ENCODE measurements around the gene UQCRC1.

Gene UQCRC1

GRCh38 chr3:48609088-48610005 lies at the start of gene UQCRC1:
UQCRC1 (minus strand) TSS chr3:48609646; CDS start chr3:48609620, 26 bp downstream.
- DNase-seq: peak; percentile 92

DNA sequence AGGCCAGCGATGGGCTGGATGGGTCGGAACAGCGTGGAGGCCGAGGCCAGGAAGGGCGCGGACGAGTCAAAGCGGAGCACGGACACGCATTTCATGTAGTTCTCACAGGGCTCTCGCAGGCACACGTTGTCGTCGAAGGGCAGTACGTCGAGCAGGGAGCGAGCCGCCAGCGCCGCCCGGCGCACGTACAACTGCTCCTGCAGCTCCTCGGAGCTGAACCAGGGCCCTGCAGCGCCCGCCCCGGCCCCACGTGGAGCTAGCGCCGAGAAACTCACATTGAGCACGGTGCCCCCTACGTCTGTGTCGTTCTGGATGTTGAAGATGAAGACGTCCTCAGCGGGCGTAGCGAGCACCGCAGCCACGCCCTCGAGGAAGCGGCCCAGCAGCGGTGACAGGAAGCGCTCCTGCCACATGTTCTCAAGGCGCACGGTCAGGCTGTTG lies 47.4 kb upstream of the UQCRC1 start:
- DNase-seq: no peak

GRCh38 chr3:48656061-48656840 lies 46.8 kb upstream of the UQCRC1 start:
- DNase-seq: peak; percentile 91

DNA sequence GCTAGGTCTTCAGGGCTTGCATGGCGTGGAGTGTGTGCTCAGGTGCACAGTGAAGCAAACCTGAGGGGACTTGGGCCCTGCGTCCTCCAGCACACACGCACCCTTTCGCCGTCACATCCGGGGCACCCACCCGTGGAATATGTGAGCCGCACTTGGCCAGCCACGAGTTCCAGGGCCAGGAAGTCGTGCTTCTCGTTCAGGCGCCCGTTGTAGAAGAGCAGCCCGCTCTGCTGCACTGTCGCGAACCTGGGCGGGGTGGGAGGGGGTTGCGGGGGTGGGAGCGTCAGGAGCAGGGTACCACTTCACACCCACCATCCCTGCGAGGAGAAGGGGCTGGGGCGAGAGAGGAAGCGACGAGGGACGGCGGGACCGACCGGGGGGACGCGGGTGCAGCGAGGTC lies 46.2 kb upstream of the UQCRC1 start:
- no peak for DNase-seq

GRCh38 chr3:48655063-48655462 lies 45.6 kb upstream of the UQCRC1 start:
- DNase-seq: no peak

DNA sequence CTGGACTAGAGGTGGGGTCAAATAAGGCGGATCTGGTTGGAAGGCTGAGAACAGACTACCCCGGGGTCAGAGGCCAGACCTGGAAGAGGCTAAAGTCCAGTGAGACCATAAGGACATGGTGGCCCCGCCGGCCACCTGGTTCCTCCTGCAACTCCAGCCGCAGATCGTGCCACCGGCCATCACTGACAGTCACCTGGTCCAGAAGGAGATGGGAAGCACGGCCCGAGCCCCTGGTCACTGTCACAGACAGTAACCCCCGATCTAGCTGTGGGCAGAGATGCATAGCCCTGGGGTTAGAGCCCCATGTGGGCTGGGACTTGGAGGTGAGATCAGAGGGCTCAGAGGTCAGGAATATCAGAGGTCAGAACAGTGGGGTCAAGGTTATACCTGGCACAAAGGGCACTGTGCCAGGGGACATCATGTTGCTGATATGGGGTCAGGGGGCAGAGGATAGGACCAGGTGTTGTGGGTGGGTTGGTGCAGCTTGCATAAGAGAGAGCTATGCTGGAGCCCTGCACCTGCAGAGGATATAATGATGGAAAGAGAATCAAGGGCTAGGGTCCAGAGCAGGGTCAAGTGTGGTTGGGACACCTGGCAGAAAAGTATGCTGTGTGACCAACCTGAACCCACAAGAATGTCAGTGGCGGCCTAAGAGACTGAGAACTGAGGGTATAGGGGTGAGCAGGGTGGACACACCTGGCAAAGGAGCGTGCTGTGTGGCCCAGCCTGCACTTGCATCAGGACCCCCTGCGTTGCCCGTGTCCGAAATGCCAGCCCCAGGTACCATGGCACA lies 43.7 kb upstream of the UQCRC1 start:
- no peak for DNase-seq

DNA sequence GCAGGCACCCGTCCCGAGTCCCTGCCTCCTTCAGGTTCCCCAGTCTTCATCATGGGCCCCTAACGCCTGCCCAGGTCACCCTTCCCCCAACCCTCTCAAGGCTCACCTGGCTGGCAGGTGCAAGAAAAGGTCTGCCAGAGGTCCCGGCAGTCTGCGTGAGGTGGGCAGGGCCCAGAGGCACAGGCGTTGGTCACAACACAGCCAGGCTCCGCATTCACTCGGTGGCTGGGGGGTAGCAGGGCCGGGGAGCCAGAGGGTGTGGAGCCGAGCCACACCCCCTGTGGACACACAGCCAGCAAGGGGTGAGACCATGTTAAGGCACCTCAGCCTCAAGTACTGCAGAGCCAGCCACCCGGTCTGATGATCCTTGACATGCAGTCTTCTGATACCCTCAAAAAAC lies 42.3 kb upstream of the UQCRC1 start:
- DNase-seq: no peak

GRCh38 chr3:48650723-48651122 lies 41.3 kb upstream of the UQCRC1 start:
- no peak for DNase-seq

DNA sequence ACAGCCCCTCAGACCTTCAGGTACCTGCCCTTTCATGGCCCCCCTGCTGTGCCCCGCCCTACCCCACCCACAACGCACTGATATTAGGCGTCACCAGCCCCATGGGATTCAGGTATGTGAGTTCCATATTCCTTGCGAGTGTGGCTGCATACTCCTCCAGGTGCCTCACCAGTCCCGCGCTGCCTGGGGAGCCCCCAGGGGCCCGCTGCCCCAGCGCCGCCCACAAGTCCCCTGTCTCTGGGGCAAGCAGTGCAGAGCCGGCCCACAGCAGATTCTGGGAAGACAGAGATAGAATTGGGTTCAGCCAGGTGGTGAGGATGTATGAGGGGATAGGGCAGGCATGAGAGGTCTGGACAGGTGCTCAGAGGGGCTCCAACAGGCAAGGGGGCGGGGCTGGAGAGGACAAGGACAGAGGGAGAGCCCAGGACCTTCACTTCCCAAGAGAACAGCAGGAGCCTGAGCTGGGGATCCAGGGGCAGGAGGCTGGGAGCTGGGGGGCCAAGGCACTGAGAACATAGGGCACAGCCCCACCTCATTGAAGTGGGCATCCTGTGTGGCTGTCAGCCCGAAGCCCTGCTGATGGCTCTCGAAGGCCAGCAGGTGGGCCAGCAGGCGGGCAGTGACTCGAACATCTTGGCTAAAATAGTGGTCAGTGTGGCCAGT lies 38.9 kb upstream of the UQCRC1 start:
- DNase-seq: no peak

DNA sequence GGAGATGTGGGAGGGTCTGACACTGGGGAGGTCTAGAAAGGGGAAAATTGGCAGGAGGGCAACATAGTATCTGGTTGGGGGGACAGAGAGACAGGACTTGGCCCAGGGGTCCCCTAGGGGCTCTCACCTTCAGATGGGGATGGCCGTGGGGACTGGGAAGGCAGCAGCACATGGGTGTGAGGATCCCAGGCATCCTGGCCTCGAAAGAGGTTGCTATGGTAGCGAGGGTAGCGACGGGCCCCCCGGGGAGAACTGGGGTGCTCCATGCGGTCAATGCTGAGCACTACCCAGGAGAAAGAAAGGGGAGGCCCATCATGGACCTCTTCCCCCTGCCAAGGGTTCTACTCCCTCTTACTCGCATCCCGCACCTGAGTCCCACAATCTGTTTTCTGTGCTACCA lies 38.3 kb upstream of the UQCRC1 start:
- no peak for DNase-seq

- DNase-seq: no peak
These were observed 35.7 kb upstream of the UQCRC1 start for GRCh38 chr3:48644898-48645760.

DNA sequence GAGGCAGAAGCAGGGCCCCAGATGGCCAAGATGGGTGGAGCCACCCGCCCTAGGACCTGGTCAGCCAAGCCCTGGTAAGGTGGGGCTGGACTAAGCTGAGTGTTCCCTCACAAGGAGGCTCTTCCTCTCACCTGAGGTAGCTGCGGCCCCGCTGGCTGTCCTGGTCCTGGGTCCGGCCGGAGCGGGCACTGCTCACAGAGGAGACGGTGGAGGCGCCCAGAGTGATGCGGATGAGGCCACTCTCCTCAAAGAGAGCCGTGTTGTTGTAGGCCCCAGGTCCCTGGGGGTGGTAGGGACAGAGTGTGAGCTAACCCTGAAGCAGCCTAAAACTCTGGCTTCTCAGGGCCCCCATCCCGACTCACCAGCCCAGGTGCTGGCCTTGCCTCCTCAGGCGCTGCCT lies 33.2 kb upstream of the UQCRC1 start:
- DNase-seq: no peak

DNA sequence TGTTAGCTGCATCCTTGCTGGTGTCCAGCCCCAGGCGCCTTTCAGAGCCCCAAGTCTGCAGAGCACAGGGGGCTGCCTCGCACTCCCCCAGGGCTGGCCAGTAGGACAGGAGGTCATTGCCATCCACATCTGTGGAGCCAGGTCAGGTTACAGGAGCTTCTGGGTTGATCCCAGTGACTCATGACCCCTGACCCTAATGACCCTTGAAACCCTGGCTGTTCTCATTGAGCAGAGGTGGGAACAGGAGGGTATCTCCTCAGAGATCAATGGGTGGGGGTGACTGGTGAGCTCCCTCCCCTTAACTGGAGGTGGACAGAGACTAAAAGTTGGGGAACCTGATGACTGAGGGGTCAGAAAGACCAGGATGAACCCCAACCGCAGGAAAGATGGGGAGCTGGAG lies 31.9 kb upstream of the UQCRC1 start:
- DNase-seq: no peak

- no peak for DNase-seq
These were observed 30.6 kb upstream of the UQCRC1 start for GRCh38 chr3:48639944-48640606.

DNA sequence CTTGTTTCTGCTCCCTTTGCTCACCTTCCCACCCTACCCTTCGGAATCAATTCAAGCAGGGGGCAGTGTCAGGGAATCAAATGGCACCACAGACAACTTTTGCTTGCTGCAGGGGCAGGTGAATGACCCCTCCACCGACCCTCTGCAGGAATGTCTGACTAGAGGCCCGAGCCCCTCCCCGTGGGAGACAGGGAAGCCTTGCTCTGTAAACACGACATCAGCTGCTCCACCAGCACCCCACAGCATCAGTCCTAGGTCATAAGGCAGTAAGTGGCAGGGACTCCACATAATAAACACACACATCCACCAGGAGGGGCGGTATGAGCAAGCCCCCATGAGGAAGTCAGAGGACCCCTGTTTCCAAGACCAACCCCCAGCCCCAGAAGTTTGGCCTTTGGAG lies 27.9 kb upstream of the UQCRC1 start:
- no peak for DNase-seq

DNA sequence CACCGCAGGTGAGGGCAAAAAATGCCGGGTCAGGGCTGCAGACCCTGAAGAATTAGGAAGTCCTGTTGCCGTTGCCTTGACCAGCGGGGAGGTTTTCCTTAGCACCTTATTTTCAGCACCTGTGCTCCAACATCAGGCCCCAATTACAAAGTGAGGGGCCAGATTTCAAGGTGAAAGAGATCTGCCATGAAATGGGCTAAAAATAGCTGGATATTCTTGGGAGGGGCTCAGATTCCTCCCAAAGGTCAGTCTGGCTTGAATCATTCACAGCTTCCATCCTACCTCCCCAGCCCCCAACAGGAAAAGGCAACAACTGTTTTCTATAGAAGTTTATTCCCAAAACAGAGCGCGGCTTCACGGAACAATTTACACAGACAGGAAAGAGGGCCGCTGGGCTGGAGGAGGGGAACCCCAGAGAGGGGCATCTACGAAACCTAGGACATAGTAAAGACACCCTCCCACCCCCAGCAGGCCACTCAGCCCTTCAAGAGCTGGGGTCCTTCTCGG lies 26.8 kb upstream of the UQCRC1 start:
- no peak for DNase-seq

DNA sequence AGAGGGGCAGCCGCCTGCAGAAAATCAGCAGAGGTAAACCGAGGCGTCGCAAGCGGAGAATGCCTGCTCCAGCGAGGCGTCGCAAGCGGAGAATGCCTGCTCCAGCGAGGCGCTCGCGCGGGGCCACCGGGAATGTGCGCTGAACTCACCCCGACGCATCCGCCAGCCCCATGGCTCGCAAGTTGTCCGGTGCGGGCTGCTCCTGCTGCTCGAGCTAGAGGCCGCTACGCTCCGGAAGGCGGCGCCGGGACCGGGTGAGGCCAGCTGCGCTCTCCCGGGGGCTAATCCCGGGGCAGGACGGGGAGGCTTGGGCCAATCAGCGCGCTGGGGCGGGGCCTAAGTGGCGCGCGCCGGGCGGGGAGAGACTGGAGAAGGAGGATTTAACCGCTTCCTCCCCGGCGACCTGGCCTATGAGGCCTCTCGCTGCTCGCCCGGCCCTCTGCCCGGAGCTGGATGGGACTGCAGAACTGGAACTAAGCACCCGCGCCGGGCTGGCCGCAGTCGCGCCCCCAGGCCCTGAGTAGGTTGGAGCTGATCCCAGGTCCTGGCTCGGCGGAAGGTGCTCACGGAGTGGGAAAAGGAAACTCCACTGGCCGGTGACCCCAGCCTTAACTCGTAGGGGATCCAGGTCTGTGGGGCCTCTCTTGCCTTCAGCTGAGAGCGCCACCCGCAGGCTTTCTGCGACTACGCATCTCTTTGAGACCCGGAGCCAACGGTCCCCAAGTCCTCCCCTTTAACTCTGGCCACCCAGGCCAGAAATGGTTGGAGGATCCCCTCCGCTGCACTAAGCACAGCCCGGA lies 26.0 kb upstream of the UQCRC1 start, which contains the start of gene SLC26A6:
TSS of gene SLC26A6 (minus strand) at position 240 of the 800 bp plus-strand sequence. CDS start at position 172, 68 bp downstream.
- peak; percentile 94 for DNase-seq

DNA sequence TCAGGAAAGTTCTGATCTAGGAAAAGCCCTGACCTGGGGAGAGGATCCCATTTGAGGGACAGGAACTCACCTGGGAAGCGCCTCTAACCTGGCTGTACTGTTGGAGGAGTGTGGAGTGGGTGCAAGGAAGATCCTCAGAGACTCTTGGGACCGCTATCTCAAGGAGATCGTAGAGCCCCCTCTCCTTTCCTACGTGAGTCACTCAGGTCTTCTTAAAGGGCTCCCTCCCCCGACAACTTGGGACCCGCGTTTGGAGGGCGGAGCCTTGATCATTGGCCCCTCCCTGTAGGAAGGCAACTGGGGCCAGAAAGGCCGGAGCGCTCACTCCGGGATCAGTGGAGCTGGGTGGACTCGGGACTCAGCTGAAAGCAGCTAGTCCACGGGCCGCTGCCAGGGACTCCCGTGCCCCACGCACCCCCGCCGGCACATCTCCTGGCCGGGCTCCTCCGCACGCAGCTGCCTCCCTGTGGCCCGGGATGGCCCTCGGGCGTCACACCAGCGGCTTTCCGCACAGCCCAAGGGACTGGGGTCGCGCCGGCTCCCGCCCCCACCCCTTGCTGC lies 25.3 kb upstream of the UQCRC1 start:
- DNase-seq: peak; percentile 56

DNA sequence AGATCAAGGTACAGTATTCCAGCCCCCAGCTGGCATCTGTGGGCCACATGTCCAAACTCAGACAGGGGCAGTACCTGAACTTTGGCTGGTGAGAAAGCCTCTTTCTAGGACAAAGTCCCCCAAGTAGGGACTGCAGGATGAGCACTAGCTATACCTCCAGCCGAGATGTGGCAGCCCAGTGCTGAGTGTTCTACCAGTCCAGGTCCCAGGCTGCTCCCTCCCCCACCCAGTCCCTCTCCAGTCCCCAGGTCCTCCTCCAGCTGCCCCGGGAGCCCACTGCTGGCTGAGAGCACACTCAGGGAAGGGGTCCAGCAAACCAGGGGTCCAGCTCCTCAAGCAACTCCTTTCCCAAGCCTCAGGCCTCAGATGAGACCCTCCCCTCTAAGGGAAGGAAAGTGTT lies 24.3 kb upstream of the UQCRC1 start:
- DNase-seq: no peak
